ENCODE measurements around the gene ZFPM1. TPM values are rescaled to one million over a fixed set of nuclear protein-coding genes. Genes with fewer than 3 reads are reported as not detected.

Gene ZFPM1
- total RNA-seq, 4 donors from 2014 or later, result 1.9 to 5.3 (median 3.4) TPM

DNA sequence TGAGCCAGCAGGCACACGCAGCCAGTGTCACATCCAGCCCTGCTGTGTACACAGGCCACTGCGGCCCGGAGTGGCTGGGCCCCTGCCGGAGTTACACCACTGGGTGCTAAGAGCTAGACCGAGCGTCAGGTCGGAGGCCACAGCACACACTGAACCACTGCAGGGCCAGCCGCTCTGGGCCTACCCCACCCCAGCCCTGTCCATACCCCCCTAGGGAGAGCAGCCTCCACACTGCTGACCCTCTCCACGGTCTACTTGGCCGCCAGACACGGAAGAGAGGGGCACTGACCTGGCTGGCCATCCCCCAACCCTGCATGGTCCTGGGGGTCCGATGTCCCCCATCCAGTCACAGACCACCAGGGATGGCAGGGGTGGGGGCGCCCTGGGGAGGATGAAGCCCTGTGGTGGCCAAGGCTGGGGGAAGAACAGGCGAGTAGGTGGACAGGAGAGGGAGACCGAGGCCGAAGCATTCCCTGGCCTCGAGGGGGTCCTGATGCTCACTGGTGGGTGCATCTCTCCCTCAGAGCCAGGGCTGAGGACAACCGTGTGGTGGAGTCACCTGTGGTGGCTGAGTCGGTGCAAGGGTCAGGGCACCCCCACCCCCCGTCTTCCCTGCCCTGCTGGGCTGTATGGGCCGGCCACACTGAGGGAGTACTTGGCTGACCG, 82.2 kb downstream of the ZFPM1 start:
- whole genome bisulfite sequencing, 2 donors, result 95% methylated on average over 7 to 8 of the region's 22 CpGs
- H3K27ac ChIP-seq, result no peak overlapping the region
- no peak for DNase-seq
- intact Hi-C loops (cut with DNase I), result no loop called here
- no peaks in the 10 kb centered on the region for H3K27me3 ChIP-seq
- peaks cover 26 to 36% of the 10 kb centered on the region in 2 donors for H3K4me1 ChIP-seq
- no peaks in the 10 kb centered on the region for H3K36me3 ChIP-seq
- no peak for TF ChIP-seq CTCF (IDR thresholded peaks at IDR 0.05)
- TF ChIP-seq POLR2A (IDR thresholded peaks at IDR 0.05), result no peak
- no peaks in the 10 kb centered on the region for H3K9me3 ChIP-seq
- peak overlapping the region in 1 of 3 donors; percentile 54 for H3K4me3 ChIP-seq (replicated peaks in 1 of 3)

DNA sequence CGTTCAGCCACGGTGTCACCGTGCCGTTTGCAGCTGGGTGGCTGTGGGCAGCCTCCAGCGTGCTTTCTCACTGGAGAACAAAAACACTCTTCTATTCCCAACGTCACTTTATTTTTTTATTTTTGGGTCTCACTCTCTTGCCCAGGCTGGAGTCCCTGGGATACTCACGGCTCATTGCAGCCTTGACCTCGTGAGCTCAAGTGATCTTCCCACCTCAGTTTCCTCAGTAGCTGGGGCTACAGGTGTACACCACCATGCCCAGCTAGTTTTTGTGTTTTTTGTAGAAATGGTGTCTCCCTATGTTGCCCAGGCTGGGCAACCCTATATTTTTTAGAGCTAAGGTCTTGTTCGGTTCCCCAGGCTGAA, 82.8 kb downstream of the ZFPM1 start:
- intact Hi-C loops (cut with DNase I), result no loop called here
- no peak overlapping the region for H3K4me3 ChIP-seq (replicated peaks in 1 of 3)
- WGBS, 2 donors, result 89 to 92% methylated on average over 9 of the region's 9 CpGs

GRCh38 chr16:88536510-88536909, 83.4 kb downstream of the ZFPM1 start:
- no peak for DNase-seq
- peak overlapping the region in 1 of 3 donors; percentile 6 for H3K27ac ChIP-seq
- 76 to 79% methylated on average over 10 to 11 of the region's 11 CpGs for WGBS, 2 donors
- no peak overlapping the region for H3K4me3 ChIP-seq (replicated peaks in 1 of 3)
- H3K27me3 ChIP-seq, result no peaks in the 10 kb centered on the region
- H3K9me3 ChIP-seq, result no peaks in the 10 kb centered on the region
- peaks cover 26 to 38% of the 10 kb centered on the region in 2 donors for H3K4me1 ChIP-seq
- no peaks in the 10 kb centered on the region for H3K36me3 ChIP-seq
- TF ChIP-seq POLR2A (IDR thresholded peaks at IDR 0.05) (no peak), CTCF (IDR thresholded peaks at IDR 0.05) (no peak)
- intact Hi-C loops (cut with DNase I), result no loop called here

More for the DNA sequence above, 82.8 kb downstream of the ZFPM1 start:
- H3K4me1 ChIP-seq, result peaks cover 26 to 36% of the 10 kb centered on the region in 2 donors
- DNase-seq, result no peak
- H3K27me3 ChIP-seq, result no peaks in the 10 kb centered on the region
- no peak for TF ChIP-seq CTCF (IDR thresholded peaks at IDR 0.05)
- no peak for TF ChIP-seq POLR2A (IDR thresholded peaks at IDR 0.05)
- H3K9me3 ChIP-seq, result no peaks in the 10 kb centered on the region
- no peak overlapping the region for H3K27ac ChIP-seq
- no peaks in the 10 kb centered on the region for H3K36me3 ChIP-seq

- WGBS, 2 donors, result 66 to 71% methylated on average over 11 to 23 of the region's 31 CpGs
- DNase-seq, result peak; percentile 78 to 81
- TF ChIP-seq CTCF (IDR thresholded peaks at IDR 0.05) (no peak), POLR2A (IDR thresholded peaks at IDR 0.05) (no peak)
- Histone ChIP-seq H3K36me3 (no peaks in the 10 kb centered on the region), H3K9me3 (no peaks in the 10 kb centered on the region), H3K27me3 (no peaks in the 10 kb centered on the region), H3K4me3 (replicated peaks in 1 of 3) (no peak overlapping the region), H3K27ac (peak overlapping the region in 1 of 3 donors; percentile 6), H3K4me1 (peaks cover 26 to 38% of the 10 kb centered on the region in 2 donors)
- intact Hi-C loops (cut with DNase I), result no loop called here
These were observed 84.1 kb downstream of the ZFPM1 start for GRCh38 chr16:88536971-88537751.

DNA sequence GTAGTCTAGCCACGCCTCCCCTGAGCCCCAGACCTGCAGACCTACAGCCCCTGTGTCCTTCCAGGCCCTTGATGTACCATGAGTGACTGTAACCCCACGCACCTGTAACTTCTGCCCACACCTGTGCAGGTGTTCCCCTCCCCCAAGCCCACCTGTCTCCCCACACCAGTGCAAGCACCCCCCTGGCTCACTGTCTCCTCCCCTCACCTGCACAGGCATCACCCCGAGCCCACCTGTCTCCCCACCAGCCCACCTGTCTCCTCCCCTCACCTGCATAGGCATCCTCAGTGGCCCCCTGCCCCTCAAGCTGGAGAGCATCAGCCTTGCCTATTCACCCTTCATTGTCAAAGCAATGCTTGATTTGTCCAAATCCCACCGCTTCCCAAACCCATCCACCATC, 84.8 kb downstream of the ZFPM1 start:
- no peak for DNase-seq
- WGBS, 2 donors, result 79 to 81% methylated on average over 4 of the region's 4 CpGs
- no peak overlapping the region for H3K27ac ChIP-seq
- TF ChIP-seq CTCF (IDR thresholded peaks at IDR 0.05), result no peak
- no peak for TF ChIP-seq POLR2A (IDR thresholded peaks at IDR 0.05)
- no peaks in the 10 kb centered on the region for H3K36me3 ChIP-seq
- intact Hi-C loops (cut with DNase I), result no loop called here
- H3K27me3 ChIP-seq, result no peaks in the 10 kb centered on the region
- no peak overlapping the region for H3K4me3 ChIP-seq (replicated peaks in 1 of 3)
- H3K9me3 ChIP-seq, result no peaks in the 10 kb centered on the region
- H3K4me1 ChIP-seq, result peaks cover 23 to 35% of the 10 kb centered on the region in 2 donors

Data from thyroid gland (tissue), 4 donors.